Astrocyte of the spinal cord (primary cell): ENCODE results near the gene BDH2.

ENCODE experiments used
- DNase-seq: peaks from one replicate; pipeline ENCODE4 v3.0.0; 2011; ENCODE audit warnings: low read depth, low spot score
- H3K4me3 ChIP-seq: 2 replicates; pipeline ENCODE4 v1.5.1; 2011; ENCODE audit warnings: low read depth, mild to moderate bottlenecking, low read length, moderate library complexity
- CTCF ChIP-seq: IDR thresholded peaks from 2 replicates; pipeline ENCODE4 v1.5.1; 2012; ENCODE audit warnings: low read depth, mild to moderate bottlenecking, low read length, inconsistent platforms
- in situ Hi-C: cut with HindIII; loops from 2 replicates; pipeline ENCODE4 v1.10.0; 2017; ENCODE audit warnings: low sequenced_read_pairs

BDH2 gene

GRCh38 chr4:103098756-103099440 is 736 bp downstream of the BDH2 start:
- in situ Hi-C loops: no loop called here
- TF ChIP-seq CTCF: no peak
- no peak for DNase-seq
- H3K4me3 ChIP-seq: peak overlapping the region; percentile 59

GRCh38 chr4:103098341-103098740 is 1.3 kb downstream of the BDH2 start:
- no peak for TF ChIP-seq CTCF
- in situ Hi-C loops: no loop called here
- peak overlapping the region; percentile 59 for H3K4me3 ChIP-seq
- DNase-seq: no peak

DNA sequence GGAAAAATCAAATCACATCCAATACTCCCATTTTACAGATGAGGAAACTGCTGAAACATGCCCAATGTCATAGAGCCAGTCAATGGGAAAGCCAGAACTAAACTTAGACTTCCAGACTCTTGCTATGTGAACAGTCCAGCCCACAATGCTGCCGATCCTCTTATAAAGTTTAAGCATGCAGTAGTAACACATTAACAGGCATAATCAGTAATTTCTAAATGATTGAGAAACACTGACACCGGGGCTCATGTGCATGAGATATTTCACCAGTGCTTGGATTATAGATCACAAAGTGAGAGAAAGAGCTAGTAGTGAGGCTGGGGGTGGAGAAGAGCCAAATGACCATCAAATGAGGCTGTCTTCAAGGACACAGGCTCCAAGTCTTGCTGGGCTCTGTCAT is 2.5 kb downstream of the BDH2 start:
- DNase-seq: no peak
- in situ Hi-C loops: no loop called here
- H3K4me3 ChIP-seq: no peak overlapping the region
- no peak for TF ChIP-seq CTCF

- no peak overlapping the region for H3K4me3 ChIP-seq
- in situ Hi-C loops: no loop called here
Measured at GRCh38 chr4:103095080-103095479, 4.6 kb downstream of the BDH2 start.

DNA sequence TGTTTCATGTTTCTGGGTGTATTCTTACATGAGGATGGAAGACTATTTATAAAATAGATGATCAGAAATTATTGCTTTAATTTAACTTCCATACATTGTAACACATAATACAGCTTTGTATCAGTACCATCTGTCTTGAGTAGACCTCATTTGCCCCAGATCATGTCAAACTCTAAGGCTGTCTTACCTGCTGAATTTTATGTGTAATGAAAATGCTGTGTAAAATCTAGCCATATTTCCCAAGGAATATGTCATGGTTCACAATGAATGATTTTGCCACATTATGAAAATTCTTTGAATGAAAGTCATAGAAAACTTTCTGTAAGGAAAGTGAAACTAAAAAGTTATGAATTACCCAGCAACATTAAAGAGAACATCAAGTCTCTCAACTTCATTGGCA is 7.4 kb downstream of the BDH2 start:
- TF ChIP-seq CTCF: no peak
- in situ Hi-C loops: no loop called here
- no peak for DNase-seq
- no peak overlapping the region for H3K4me3 ChIP-seq

More at GRCh38 chr4:103095080-103095479, 4.6 kb downstream of the BDH2 start:
- no peak for DNase-seq
- no peak for TF ChIP-seq CTCF

DNA sequence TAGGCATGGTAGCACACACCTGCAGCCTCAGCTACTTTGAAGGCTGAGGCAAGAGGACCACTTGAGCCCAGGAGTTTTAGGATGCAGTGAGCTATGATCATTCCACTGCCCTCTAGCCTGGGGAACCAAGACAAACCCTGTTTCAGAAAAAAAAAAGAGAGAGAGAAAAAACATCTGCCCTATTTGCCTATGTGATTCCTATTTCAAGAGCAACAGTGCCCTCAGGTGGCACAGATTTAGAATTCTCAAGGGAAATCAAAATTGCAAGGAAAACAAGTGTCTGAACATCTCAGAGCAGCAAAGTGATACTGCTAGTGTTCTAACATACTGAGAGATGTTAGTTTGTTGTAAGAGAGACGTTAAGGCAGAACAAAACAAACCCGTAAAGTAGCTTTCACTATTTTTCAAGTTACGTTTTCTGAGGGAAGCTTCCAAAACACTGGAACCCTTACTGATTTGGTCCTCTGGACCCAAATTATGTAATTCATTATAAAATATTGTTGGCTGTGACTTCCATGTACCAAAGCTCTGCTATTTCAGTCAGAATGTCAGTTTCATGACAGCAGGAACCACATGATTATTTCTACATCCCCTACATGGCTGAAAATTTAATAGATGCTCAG is 7.9 kb downstream of the BDH2 start:
- in situ Hi-C loops: no loop called here
- peak; percentile 55 for TF ChIP-seq CTCF
- H3K4me3 ChIP-seq: no peak overlapping the region
- DNase-seq: peak; percentile 78
